HAP-1 (cell line): ENCODE results near the gene CRBN.

Source experiments
- DNase-seq, 2 experiments: peaks; one replicate each; pipeline ENCODE4 v3.0.0-alpha.2; 2016 to 2020; ENCODE audit warnings: low spot score in 2 of 2
- H3K27me3 ChIP-seq: fragments of 250-450 bp; sonication (Bioruptor Pico); 2 replicates; pipeline ENCODE4 v1.5.1; 2020; ENCODE audit warnings: low read depth, mild to moderate bottlenecking, moderate library complexity
- H3K36me3 ChIP-seq: fragments of 250-450 bp; sonication (Bioruptor Pico); replicated peaks from 2 replicates; pipeline ENCODE4 v1.5.1; 2020; ENCODE audit warnings: mild to moderate bottlenecking
- H3K4me1 ChIP-seq: fragments of 250-450 bp; sonication (Bioruptor Pico); 2 replicates; pipeline ENCODE4 v1.5.1; 2020; ENCODE audit warnings: mild to moderate bottlenecking
- H3K4me3 ChIP-seq: fragments of 250-450 bp; sonication (Bioruptor Pico); 2 replicates; pipeline ENCODE4 v1.5.1; 2020; ENCODE audit warnings: mild to moderate bottlenecking, moderate library complexity
- H3K9me3 ChIP-seq: fragments of 250-450 bp; sonication (Bioruptor Pico); 2 replicates; pipeline ENCODE4 v1.5.1; 2020; ENCODE audit warnings: mild to moderate bottlenecking, moderate library complexity
- in situ Hi-C: fragments of 300-500 bp; cut with MboI; formaldehyde crosslinking; loops from 3 replicates; pipeline ENCODE4 v1.14.3; 2020; ENCODE audit warnings: low sequenced_read_pairs, inconsistent platforms, mixed read lengths

The CRBN gene

GRCh38 chr3:3117651-3118050, 61.8 kb downstream of the CRBN start:
- in situ Hi-C loops = no loop called here
- no peak for DNase-seq
- no peaks in the 10 kb centered on the region for H3K4me1 ChIP-seq

DNA sequence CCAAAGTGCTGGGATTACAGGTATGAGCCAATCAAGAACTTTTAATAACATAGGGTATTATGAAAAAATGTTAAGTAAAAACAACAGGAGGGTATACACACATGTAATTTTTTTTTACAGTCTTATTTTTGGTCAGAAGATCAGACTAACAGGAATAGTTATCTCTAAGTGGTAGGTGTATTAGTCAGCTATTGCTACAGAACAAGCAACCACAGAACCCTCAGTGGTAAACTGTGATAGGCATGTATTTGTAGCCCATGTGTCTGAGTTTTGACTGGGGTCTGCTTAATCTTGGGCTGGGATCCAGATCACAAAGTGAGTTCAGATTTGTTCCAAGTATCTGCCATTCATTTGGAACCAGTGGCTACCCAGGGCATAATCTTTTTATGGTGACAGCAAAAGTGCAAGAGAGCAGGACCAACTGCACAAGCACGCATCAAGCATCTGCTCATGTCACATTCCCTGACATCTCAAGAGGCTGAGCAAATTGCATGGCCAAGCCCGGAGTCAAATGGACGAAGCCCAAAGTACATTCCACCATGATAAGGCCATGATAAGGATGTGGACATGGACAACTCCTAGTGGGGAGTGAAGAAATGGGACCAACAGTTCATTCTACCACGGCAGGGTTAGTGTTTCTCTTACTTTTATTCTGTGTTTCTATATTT, 66.3 kb downstream of the CRBN start:
- H3K27me3 ChIP-seq = no peaks in the 10 kb centered on the region; the same call in 1 of the 2 replicates
- no peaks in the 10 kb centered on the region for H3K9me3 ChIP-seq
- no peak overlapping the region for H3K4me3 ChIP-seq
- in situ Hi-C loops = no loop called here
- no peaks in the 10 kb centered on the region for H3K4me1 ChIP-seq
- H3K36me3 ChIP-seq = no peaks in the 10 kb centered on the region
- no peak for DNase-seq

More at GRCh38 chr3:3117651-3118050, 61.8 kb downstream of the CRBN start:
- Histone ChIP-seq H3K27me3 (no peaks in the 10 kb centered on the region; the same call in 1 of the 2 replicates), H3K4me3 (no peak overlapping the region), H3K36me3 (no peaks in the 10 kb centered on the region), H3K9me3 (no peaks in the 10 kb centered on the region)

GRCh38 chr3:3110749-3111361, 68.6 kb downstream of the CRBN start:
- Histone ChIP-seq H3K9me3 (no peaks in the 10 kb centered on the region), H3K27me3 (no peaks in the 10 kb centered on the region; the same call in 1 of the 2 replicates), H3K36me3 (no peaks in the 10 kb centered on the region), H3K4me1 (no peaks in the 10 kb centered on the region), H3K4me3 (no peak overlapping the region)
- no peak for DNase-seq
- in situ Hi-C loops = no loop called here

DNA sequence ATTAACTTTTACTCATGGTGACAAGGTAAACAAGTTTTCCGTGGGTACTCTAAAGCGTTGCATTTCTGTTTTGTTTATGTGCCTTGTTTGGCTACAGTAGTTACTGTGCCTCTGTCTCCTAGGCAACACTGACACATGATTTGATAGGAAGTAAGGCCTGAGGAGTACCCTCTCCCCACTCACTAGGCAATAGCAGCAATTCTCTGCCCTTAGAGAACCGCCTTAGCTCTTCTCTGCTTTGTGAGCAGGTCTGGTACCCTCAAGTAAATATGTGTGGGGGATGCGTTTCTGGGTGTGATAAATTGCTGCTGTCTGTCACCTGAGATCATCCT, 69.2 kb downstream of the CRBN start, which contains the start of gene IL5RA:
Gene IL5RA (minus strand): TSS at position 76 of the 332 bp plus-strand sequence. CDS start 5,390 bp downstream, outside the sequence.
- DNase-seq = no peak
- Histone ChIP-seq H3K36me3 (no peaks in the 10 kb centered on the region), H3K4me1 (no peaks in the 10 kb centered on the region), H3K9me3 (no peaks in the 10 kb centered on the region), H3K4me3 (no peak within 1 kb of the TSS), H3K27me3 (no peaks in the 10 kb centered on the region; the same call in 1 of the 2 replicates)
- in situ Hi-C loops = no loop called here

GRCh38 chr3:3109407-3110298, 69.8 kb downstream of the CRBN start:
- no peaks in the 10 kb centered on the region for H3K9me3 ChIP-seq

DNA sequence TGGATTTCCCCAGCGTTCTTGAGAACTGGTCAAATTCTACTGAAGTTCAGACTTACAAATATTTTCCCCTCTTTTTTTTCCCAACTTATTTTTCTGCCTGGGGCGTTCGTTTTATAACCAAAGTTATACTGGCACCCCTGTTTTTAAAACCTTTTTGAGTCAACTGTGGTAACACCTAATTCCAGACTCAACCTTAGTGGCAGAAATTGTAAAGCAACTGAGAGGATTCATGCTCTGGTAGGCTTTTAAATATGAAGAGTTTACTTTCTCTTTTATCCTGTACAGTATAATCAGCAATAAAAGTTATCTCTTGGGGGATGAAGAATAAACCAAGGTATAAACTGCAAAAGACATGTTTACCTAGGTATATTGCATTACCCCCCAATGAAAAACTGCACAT, 71.6 kb downstream of the CRBN start:
- no peak for DNase-seq
- in situ Hi-C loops = no loop called here
- Histone ChIP-seq H3K9me3 (no peaks in the 10 kb centered on the region), H3K4me1 (no peaks in the 10 kb centered on the region), H3K36me3 (no peaks in the 10 kb centered on the region), H3K4me3 (no peak overlapping the region), H3K27me3 (no peaks in the 10 kb centered on the region)

More at GRCh38 chr3:3109407-3110298, 69.8 kb downstream of the CRBN start:
- DNase-seq = no peak
- Histone ChIP-seq H3K27me3 (no peaks in the 10 kb centered on the region; the same call in 1 of the 2 replicates), H3K36me3 (no peaks in the 10 kb centered on the region), H3K4me1 (no peaks in the 10 kb centered on the region), H3K4me3 (no peak overlapping the region)
- in situ Hi-C loops = no loop called here

DNA sequence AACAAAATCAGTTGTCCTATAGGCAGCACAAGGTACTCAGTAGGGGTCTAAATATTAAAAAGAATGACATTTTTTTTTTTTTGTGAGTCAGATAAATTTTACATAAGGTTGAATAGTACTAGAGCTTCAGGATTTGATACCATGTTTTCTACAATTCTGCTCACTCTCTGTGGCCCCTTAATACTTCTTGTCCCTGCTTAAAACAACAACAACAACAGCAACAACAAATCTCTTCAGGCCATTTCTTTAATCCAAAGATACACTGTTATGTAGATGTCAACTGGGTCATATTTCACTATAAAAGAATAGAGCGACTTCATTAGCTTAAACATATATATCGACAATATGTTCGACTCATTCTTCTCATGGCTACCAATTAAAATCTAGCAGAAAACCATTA, 72.3 kb downstream of the CRBN start:
- no peak overlapping the region for H3K4me3 ChIP-seq
- no peaks in the 10 kb centered on the region for H3K9me3 ChIP-seq
- no peaks in the 10 kb centered on the region for H3K4me1 ChIP-seq
- DNase-seq = no peak
- H3K36me3 ChIP-seq = no peaks in the 10 kb centered on the region
- H3K27me3 ChIP-seq = no peaks in the 10 kb centered on the region
- in situ Hi-C loops = no loop called here

DNA sequence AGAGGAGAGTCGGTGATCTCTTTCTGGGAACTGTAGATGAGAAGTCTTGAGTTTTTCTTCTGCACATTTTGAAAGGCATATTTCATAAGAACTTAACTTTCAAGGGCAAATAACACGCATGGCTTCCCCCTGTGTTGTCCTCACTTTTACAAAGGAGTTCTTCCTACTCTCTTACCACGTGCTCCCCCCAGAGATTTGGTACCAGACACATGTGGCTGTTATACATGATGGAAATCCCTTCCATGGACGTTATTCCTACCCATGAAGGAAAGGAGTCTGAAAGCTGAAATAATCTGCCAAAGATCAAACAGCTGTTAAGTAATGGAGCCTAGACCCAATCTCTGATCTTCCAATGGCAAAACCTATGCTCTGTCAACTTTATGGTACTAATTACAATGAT, 73.7 kb downstream of the CRBN start:
- Histone ChIP-seq H3K27me3 (no peaks in the 10 kb centered on the region), H3K4me3 (no peak overlapping the region), H3K9me3 (no peaks in the 10 kb centered on the region), H3K4me1 (no peaks in the 10 kb centered on the region), H3K36me3 (no peaks in the 10 kb centered on the region)
- in situ Hi-C loops = no loop called here
- DNase-seq = no peak

DNA sequence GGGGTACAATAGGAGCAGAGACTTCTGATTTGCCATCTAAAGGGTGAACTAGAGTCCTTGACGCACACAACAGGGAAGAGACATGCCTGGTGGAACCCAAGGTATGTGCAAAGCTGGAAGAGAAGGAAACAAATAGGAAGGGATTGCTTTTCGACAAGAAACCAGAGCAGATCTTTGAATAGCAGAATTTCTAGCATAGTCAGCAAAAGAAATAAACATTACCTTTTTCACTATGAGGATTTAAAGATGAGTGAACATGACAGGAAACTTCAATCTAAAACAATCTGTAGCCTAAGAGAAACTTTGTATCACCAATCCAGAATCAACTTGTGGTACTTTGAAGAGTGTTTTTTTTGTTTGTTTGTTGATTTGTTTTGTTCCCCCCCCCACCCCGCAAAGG, 74.2 kb downstream of the CRBN start:
- in situ Hi-C loops = no loop called here
- Histone ChIP-seq H3K9me3 (no peaks in the 10 kb centered on the region), H3K27me3 (no peaks in the 10 kb centered on the region), H3K36me3 (no peaks in the 10 kb centered on the region), H3K4me1 (no peaks in the 10 kb centered on the region), H3K4me3 (no peak overlapping the region)
- DNase-seq = no peak

GRCh38 chr3:3102751-3103150, 76.7 kb downstream of the CRBN start:
- no peaks in the 10 kb centered on the region for H3K36me3 ChIP-seq
- DNase-seq = no peak
- in situ Hi-C loops = no loop called here
- no peaks in the 10 kb centered on the region for H3K4me1 ChIP-seq
- no peaks in the 10 kb centered on the region for H3K27me3 ChIP-seq
- no peak overlapping the region for H3K4me3 ChIP-seq
- no peaks in the 10 kb centered on the region for H3K9me3 ChIP-seq

- no peak for DNase-seq
- Histone ChIP-seq H3K27me3 (no peaks in the 10 kb centered on the region), H3K4me3 (no peak overlapping the region), H3K36me3 (no peaks in the 10 kb centered on the region), H3K9me3 (no peaks in the 10 kb centered on the region), H3K4me1 (no peaks in the 10 kb centered on the region)
- in situ Hi-C loops = no loop called here
Observed at GRCh38 chr3:3101660-3102458, 77.6 kb downstream of the CRBN start.
